Measurements from ENCODE around the gene IRF9. TPM values are rescaled to one million over a fixed set of nuclear protein-coding genes. Genes with fewer than 3 reads are reported as not detected.
A peak's percentile ranks its signal among the peaks of the same experiment; 100 is the strongest.

Gene IRF9
- total RNA-seq, 6 donors from 2014 or later, result 78.2 to 192 (median 107) TPM

DNA sequence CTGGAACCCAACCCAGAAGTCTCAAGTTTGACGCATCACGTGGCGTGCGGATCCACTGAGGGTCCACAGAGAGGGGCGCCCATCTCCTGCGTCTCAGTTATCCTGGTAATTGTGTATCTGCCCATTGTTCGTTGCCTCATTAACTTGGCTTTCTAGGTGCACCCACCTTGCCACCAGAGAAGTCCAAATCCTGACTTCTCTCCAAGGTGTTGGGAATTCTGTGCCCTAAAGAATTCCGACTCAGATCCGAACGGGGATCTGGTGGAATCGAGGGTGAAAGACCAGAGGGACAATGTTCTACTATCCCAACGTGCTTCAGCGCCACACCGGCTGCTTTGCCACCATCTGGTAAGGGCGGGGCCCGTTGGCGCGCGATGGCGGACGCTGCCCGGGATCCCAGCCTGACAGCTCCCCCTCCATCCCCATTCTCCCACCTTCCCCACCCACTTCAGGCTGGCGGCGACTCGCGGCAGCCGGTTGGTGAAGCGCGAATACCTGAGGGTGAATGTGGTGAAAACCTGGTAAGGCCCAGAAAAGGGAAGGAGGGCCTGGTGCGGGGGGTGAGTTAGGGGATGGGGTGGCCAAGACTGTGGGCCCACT, 11.3 kb downstream of the IRF9 start:
- Histone ChIP-seq H3K4me1 (peaks cover 0 to 10% (median 6%) of the 10 kb centered on the region in 4 donors), H3K4me3 (peak overlapping the region in 3 of 4 donors; percentile 34 to 45 (median 43)), H3K27ac (peak overlapping the region in 3 of 4 donors; percentile 10 to 52 (median 22)), H3K9me3 (no peaks in the 10 kb centered on the region), H3K36me3 (peaks cover 0 to 75% (median 47%) of the 10 kb centered on the region in 4 donors), H3K27me3 (no peaks in the 10 kb centered on the region)
- no peak for ATAC-seq (ENCODE audit: low FRiP score in 2 of 2)
- TF ChIP-seq EP300 (IDR thresholded peaks at IDR 0.05), result no peak
- TF ChIP-seq POLR2A (IDR thresholded peaks at IDR 0.05), result no peak
- no peak for TF ChIP-seq CTCF (IDR thresholded peaks at IDR 0.05)
- no peak for TF ChIP-seq POLR2AphosphoS5 (IDR thresholded peaks at IDR 0.05)
- WGBS, 2 donors, result 55 to 64% methylated on average over 28 to 30 of the region's 30 CpGs
- DNase-seq, result peak in 1 of 2 donors; percentile 85

GRCh38 chr14:24172871-24173281, 11.8 kb downstream of the IRF9 start:
- ATAC-seq (ENCODE audit: low FRiP score in 2 of 2) (no peak), DNase-seq (peak in 1 of 2 donors; percentile 82)
- no peak for TF ChIP-seq CTCF (IDR thresholded peaks at IDR 0.05)
- H3K4me1 ChIP-seq, result peaks cover 0 to 10% (median 6%) of the 10 kb centered on the region in 4 donors
- peak overlapping the region in 2 of 4 donors; percentile 43 to 45 for H3K4me3 ChIP-seq
- H3K27me3 ChIP-seq, result no peaks in the 10 kb centered on the region
- H3K27ac ChIP-seq, result no peak overlapping the region
- H3K36me3 ChIP-seq, result peaks cover 0 to 75% (median 49%) of the 10 kb centered on the region in 4 donors
- 80 to 81% methylated on average over 18 to 20 of the region's 20 CpGs for WGBS, 2 donors
- no peaks in the 10 kb centered on the region for H3K9me3 ChIP-seq

DNA sequence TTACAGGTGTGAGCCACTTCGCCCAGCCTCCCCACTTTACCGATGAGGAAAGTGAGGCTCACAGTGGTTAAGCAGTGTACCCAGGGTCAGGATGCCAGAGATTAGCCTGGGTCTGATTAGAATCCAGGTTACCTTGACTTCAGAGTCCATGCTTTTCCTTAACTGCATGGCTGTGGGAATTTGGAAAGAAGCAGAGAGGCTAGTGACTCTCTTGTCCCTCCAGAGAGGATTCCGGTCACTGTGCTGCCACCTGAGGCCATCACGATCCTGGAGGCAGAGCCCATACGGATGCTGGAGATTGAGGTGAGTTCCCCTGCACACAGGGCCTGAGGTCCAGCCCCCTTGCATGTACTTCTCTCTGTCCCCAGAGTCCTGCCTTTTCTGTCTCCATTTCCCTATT, 15.5 kb downstream of the IRF9 start:
- Histone ChIP-seq H3K4me1 (peaks cover 0 to 7% (median 3%) of the 10 kb centered on the region in 4 donors), H3K9me3 (no peaks in the 10 kb centered on the region), H3K27ac (no peak overlapping the region), H3K4me3 (no peak overlapping the region), H3K27me3 (no peaks in the 10 kb centered on the region), H3K36me3 (peaks cover 12 to 86% (median 75%) of the 10 kb centered on the region in 4 donors)
- TF ChIP-seq EP300 (IDR thresholded peaks at IDR 0.05) (no peak), CTCF (IDR thresholded peaks at IDR 0.05) (no peak), POLR2A (IDR thresholded peaks at IDR 0.05) (no peak), POLR2AphosphoS5 (IDR thresholded peaks at IDR 0.05) (no peak)
- no peak for ATAC-seq (ENCODE audit: low FRiP score in 2 of 2)
- DNase-seq, result no peak
- WGBS, 2 donors, result 100% methylated on average over 1 to 5 of the region's 5 CpGs

DNA sequence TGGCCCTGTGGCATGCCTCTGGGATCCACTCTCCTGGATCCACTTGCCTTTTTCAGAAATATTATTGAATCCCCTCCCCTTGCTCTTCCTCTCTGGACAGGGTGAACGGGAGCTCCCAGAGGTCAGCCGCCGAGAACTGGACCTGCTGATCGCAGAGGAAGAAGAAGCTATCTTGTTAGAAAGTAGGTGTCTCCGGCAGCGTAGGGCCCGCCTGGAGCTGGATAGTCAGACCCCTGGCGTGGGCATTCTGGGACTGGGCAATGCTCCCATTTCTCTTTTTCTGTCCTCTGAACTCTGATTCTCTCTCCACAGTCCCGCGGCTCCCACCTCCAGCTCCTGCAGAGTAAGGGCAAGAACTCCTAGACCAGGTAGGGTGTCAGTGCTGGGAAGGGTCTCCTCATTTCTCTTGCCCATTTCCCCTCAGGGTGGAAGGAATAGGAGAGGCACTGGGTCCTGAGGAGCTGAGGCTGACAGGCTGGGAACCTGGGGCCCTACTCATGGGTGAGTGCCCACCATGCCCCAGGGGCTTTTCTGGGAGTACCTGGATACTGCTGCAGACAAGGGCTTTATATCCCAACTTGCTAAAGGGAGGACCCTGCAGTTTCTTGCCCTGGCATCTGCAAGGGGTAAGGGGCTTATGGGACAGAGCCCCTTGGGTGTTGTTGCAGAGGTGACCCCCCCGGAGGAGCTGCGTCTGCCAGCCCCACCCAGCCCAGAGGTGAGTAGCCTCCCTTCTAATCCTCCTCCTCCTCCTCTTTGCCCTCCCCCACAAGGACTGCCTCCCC, 16.2 kb downstream of the IRF9 start:
- H3K27ac ChIP-seq, result no peak overlapping the region
- no peaks in the 10 kb centered on the region for H3K27me3 ChIP-seq
- no peak overlapping the region for H3K4me3 ChIP-seq
- ATAC-seq (ENCODE audit: low FRiP score in 2 of 2) (no peak), DNase-seq (no peak)
- H3K4me1 ChIP-seq, result peaks cover 0 to under 1% (median 0%) of the 10 kb centered on the region in 4 donors
- H3K36me3 ChIP-seq, result peaks cover 14 to 89% (median 79%) of the 10 kb centered on the region in 4 donors
- TF ChIP-seq POLR2AphosphoS5 (IDR thresholded peaks at IDR 0.05) (no peak), EP300 (IDR thresholded peaks at IDR 0.05) (no peak), CTCF (IDR thresholded peaks at IDR 0.05) (no peak), POLR2A (IDR thresholded peaks at IDR 0.05) (no peak)
- no peaks in the 10 kb centered on the region for H3K9me3 ChIP-seq
- 93 to 98% methylated on average over 12 of the region's 12 CpGs for WGBS, 2 donors
